HEK293 (cell line): Measurements from ENCODE around the gene ADK.

Experiments used
- CTCF ChIA-PET: fragments of 350-600 bp; formaldehyde crosslinking; extraction: SDS; loops from one replicate; lab custom pipeline; 2021; ENCODE audit warnings: antibody characterized with exemption; lab: Yijun Ruan, JAX
- POLR2A ChIA-PET: fragments of 300-600 bp; formaldehyde crosslinking; extraction: SDS; loops from one replicate; lab custom pipeline; 2020; ENCODE audit warnings: antibody characterized with exemption, inconsistent platforms; lab: Yijun Ruan, JAX
- H3K27ac ChIP-seq: fragments of 200-500 bp; sonication (Bioruptor generic); 2 replicates; pipeline ENCODE4 v1.5.1; 2014; ENCODE audit warnings: low read depth, low read length, control low read depth, inconsistent platforms; ENCODE audit errors: extremely low read depth
- H3K36me3 ChIP-seq, 2 experiments: fragments of 200-500 bp in 1 of 2; sonication (Bioruptor generic) in 1 of 2; 1 replicate in 1 of 2; 2 replicates in 1 of 2; pipeline ENCODE4 v1.5.1; 2014 to 2017; ENCODE audit warnings: inconsistent platforms in 2 of 2, low read length in 2 of 2; ENCODE audit not compliant: control insufficient read depth in 2 of 2, insufficient read depth in 1 of 2
- H3K4me1 ChIP-seq: fragments of 200-500 bp; sonication (Bioruptor generic); 2 replicates; pipeline ENCODE4 v1.5.1; 2014; ENCODE audit warnings: mild to moderate bottlenecking, low read length, inconsistent platforms; ENCODE audit not compliant: control insufficient read depth, insufficient read depth
- H3K4me3 ChIP-seq: 2 replicates; pipeline ENCODE4 v1.5.1; 2011; ENCODE audit warnings: low read depth, mild to moderate bottlenecking, control low read depth, low read length, moderate library complexity
- H3K9me3 ChIP-seq: fragments of 200-500 bp; sonication (Bioruptor generic); 2 replicates; pipeline ENCODE4 v1.5.1; 2014; ENCODE audit warnings: low read depth, low read length, inconsistent platforms; ENCODE audit not compliant: control insufficient read depth, insufficient read depth
- HOXA7 ChIP-seq: sonication (generic); formaldehyde crosslinking; IDR thresholded peaks from 2 replicates; pipeline ENCODE4 v1.8.1; 2022; ENCODE audit warnings: missing genetic modification reagents, borderline replicate concordance
- KLF7 ChIP-seq: fragments of 450-650 bp; formaldehyde crosslinking; IDR thresholded peaks from 2 replicates; pipeline ENCODE4 v1.5.1; 2016; ENCODE audit warnings: missing biosample characterization, missing genetic modification characterization, borderline replicate concordance
- OVOL3 ChIP-seq: fragments of 450-650 bp; formaldehyde crosslinking; IDR thresholded peaks from 2 replicates; pipeline ENCODE4 v1.5.1; 2016; ENCODE audit warnings: missing biosample characterization, missing genetic modification characterization
- REPIN1 ChIP-seq: fragments of 450-650 bp; formaldehyde crosslinking; IDR thresholded peaks from 2 replicates; pipeline ENCODE4 v1.5.1; 2017; ENCODE audit warnings: missing biosample characterization, missing genetic modification characterization, low read depth
- SP7 ChIP-seq: fragments of 450-650 bp; formaldehyde crosslinking; IDR thresholded peaks from 2 replicates; pipeline ENCODE4 v1.5.1; 2016; ENCODE audit warnings: missing biosample characterization, missing genetic modification characterization
- YY1 ChIP-seq: fragments of 450-650 bp; formaldehyde crosslinking; IDR thresholded peaks from 2 replicates; pipeline ENCODE4 v1.5.1; 2018; ENCODE audit warnings: missing biosample characterization, missing genetic modification characterization
- YY2 ChIP-seq: fragments of 450-650 bp; formaldehyde crosslinking; IDR thresholded peaks from 2 replicates; pipeline ENCODE4 v1.5.1; 2016; ENCODE audit warnings: missing biosample characterization, missing genetic modification characterization
- ZBTB20 ChIP-seq: fragments of 450-650 bp; formaldehyde crosslinking; IDR thresholded peaks from 2 replicates; pipeline ENCODE4 v1.5.1; 2016; ENCODE audit warnings: missing biosample characterization, missing genetic modification characterization
- ZBTB8A ChIP-seq: fragments of 450-650 bp; formaldehyde crosslinking; IDR thresholded peaks from 2 replicates; pipeline ENCODE4 v1.5.1; 2016; ENCODE audit warnings: missing biosample characterization, missing genetic modification characterization
- ZFP37 ChIP-seq: fragments of 450-650 bp; formaldehyde crosslinking; IDR thresholded peaks from 2 replicates; pipeline ENCODE4 v1.5.1; 2016; ENCODE audit warnings: missing biosample characterization, missing genetic modification characterization
- ZNF133 ChIP-seq: fragments of 450-650 bp; formaldehyde crosslinking; IDR thresholded peaks from 2 replicates; pipeline ENCODE4 v1.5.1; 2016; ENCODE audit warnings: missing biosample characterization, missing genetic modification characterization
- ZNF169 ChIP-seq: fragments of 450-650 bp; formaldehyde crosslinking; IDR thresholded peaks from 2 replicates; pipeline ENCODE4 v1.5.1; 2016; ENCODE audit warnings: missing biosample characterization, missing genetic modification characterization
- ZNF19 ChIP-seq: fragments of 450-650 bp; formaldehyde crosslinking; IDR thresholded peaks from 2 replicates; pipeline ENCODE4; 2016; ENCODE audit warnings: missing biosample characterization, missing genetic modification characterization, low read depth
- ZNF211 ChIP-seq: fragments of 450-650 bp; formaldehyde crosslinking; IDR thresholded peaks from 2 replicates; pipeline ENCODE4 v1.5.1; 2016; ENCODE audit warnings: low read depth, missing biosample characterization, missing genetic modification characterization
- ZNF24 ChIP-seq: fragments of 450-650 bp; formaldehyde crosslinking; IDR thresholded peaks from 2 replicates; pipeline ENCODE4 v1.5.1; 2016; ENCODE audit warnings: missing biosample characterization, missing genetic modification characterization
- ZNF423 ChIP-seq: fragments of 450-650 bp; formaldehyde crosslinking; IDR thresholded peaks from 2 replicates; pipeline ENCODE4 v1.5.1; 2016; ENCODE audit warnings: missing biosample characterization, missing genetic modification characterization
- ZNF544 ChIP-seq: fragments of 450-650 bp; formaldehyde crosslinking; IDR thresholded peaks from 2 replicates; pipeline ENCODE4 v1.5.0; 2017; ENCODE audit warnings: missing biosample characterization, missing genetic modification characterization
- ZNF548 ChIP-seq: fragments of 450-650 bp; formaldehyde crosslinking; IDR thresholded peaks from 2 replicates; pipeline ENCODE4 v1.5.1; 2016; ENCODE audit warnings: missing biosample characterization, missing genetic modification characterization
- ZNF610 ChIP-seq: fragments of 450-650 bp; formaldehyde crosslinking; IDR thresholded peaks from 2 replicates; pipeline ENCODE4 v1.5.1; 2016; ENCODE audit warnings: missing biosample characterization, missing genetic modification characterization, borderline replicate concordance
- ZNF707 ChIP-seq: fragments of 450-650 bp; formaldehyde crosslinking; IDR thresholded peaks from 2 replicates; pipeline ENCODE4 v1.5.1; 2016; ENCODE audit warnings: missing biosample characterization, missing genetic modification characterization
- TF ChIP-seq, protein P1 (sequence below): fragments of 450-650 bp; formaldehyde crosslinking; IDR thresholded peaks from 2 replicates; pipeline ENCODE4 v1.5.1; 2016; ENCODE audit warnings: missing biosample characterization, missing genetic modification characterization
- TF ChIP-seq, protein P2 (sequence below): fragments of 450-650 bp; formaldehyde crosslinking; IDR thresholded peaks from 2 replicates; pipeline ENCODE4 v1.5.1; 2017; ENCODE audit warnings: missing biosample characterization, missing genetic modification characterization
- TF ChIP-seq, protein P3 (sequence below): fragments of 450-650 bp; IDR thresholded peaks from 2 replicates; pipeline ENCODE4 v1.5.1; 2018; ENCODE audit warnings: missing biosample characterization, mild to moderate bottlenecking, missing genetic modification characterization
- TF ChIP-seq, protein P4 (sequence below): fragments of 450-650 bp; IDR thresholded peaks from 2 replicates; pipeline ENCODE4 v1.5.1; 2018; ENCODE audit warnings: missing biosample characterization, missing genetic modification characterization
- TF ChIP-seq, protein P5 (sequence below): fragments of 450-650 bp; formaldehyde crosslinking; IDR thresholded peaks from 2 replicates; pipeline ENCODE4 v1.5.1; 2016; ENCODE audit warnings: missing biosample characterization, missing genetic modification characterization

Gene ADK

DNA sequence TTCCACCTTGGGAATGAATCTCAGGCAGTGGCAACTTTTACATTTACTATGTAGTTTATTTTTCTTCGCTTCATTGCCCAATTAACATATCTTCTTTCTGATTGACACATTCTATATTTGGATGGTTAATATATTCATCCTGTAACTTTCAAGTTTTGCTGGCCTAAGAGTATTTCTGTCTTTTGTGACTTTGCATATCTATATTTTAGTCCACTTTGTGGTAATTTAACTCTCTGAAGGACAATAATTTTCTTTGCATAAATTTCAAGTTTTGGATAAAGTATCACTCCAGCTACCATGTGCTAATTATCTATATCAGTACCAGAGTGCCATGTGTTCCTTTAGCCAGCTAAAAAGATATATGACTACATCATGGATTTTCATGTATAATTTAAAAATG is 523.9 kb downstream of the ADK start:
- TF ChIP-seq ZNF169: no peak
- POLR2A ChIA-PET: no interaction called here

DNA sequence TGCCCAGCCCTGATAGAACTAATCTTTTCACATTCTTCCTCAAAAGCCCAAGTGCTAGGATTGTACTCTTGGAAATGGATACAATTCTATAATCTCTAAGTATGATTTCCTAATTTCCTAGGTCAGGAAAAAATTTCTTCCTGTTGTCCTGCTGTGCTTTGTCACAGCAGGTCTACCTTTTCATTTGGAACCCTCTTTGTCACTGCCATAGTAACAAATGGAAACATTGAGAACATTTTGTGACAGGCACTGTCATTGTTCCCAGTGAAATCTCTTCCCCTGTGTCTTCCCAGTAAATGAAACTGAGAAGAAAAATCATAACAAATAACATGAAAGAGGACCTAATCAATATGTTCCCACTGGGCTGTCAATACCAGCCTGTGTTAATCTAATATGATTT is 524.5 kb downstream of the ADK start:
- no peaks in the 10 kb centered on the region for H3K4me1 ChIP-seq
- TF ChIP-seq, protein P1, sequence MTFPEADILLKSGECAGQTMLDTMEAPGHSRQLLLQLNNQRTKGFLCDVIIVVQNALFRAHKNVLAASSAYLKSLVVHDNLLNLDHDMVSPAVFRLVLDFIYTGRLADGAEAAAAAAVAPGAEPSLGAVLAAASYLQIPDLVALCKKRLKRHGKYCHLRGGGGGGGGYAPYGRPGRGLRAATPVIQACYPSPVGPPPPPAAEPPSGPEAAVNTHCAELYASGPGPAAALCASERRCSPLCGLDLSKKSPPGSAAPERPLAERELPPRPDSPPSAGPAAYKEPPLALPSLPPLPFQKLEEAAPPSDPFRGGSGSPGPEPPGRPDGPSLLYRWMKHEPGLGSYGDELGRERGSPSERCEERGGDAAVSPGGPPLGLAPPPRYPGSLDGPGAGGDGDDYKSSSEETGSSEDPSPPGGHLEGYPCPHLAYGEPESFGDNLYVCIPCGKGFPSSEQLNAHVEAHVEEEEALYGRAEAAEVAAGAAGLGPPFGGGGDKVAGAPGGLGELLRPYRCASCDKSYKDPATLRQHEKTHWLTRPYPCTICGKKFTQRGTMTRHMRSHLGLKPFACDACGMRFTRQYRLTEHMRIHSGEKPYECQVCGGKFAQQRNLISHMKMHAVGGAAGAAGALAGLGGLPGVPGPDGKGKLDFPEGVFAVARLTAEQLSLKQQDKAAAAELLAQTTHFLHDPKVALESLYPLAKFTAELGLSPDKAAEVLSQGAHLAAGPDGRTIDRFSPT (tag by site-specific recombination): no peak
- TF ChIP-seq YY1 (tag by site-specific recombination) (no peak), ZNF133 (tag by site-specific recombination) (no peak), YY2 (tag by site-specific recombination) (no peak), REPIN1 (tag by site-specific recombination) (no peak), ZNF24 (tag by site-specific recombination) (no peak), ZBTB8A (no peak), ZNF707 (tag by site-specific recombination) (no peak), ZBTB20 (no peak), ZNF610 (tag by site-specific recombination) (no peak), KLF7 (no peak), ZNF19 (tag by site-specific recombination) (no peak), ZNF548 (no peak)
- TF ChIP-seq, protein P2, sequence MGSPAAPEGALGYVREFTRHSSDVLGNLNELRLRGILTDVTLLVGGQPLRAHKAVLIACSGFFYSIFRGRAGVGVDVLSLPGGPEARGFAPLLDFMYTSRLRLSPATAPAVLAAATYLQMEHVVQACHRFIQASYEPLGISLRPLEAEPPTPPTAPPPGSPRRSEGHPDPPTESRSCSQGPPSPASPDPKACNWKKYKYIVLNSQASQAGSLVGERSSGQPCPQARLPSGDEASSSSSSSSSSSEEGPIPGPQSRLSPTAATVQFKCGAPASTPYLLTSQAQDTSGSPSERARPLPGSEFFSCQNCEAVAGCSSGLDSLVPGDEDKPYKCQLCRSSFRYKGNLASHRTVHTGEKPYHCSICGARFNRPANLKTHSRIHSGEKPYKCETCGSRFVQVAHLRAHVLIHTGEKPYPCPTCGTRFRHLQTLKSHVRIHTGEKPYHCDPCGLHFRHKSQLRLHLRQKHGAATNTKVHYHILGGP (tag by site-specific recombination): no peak
- TF ChIP-seq, protein P3, sequence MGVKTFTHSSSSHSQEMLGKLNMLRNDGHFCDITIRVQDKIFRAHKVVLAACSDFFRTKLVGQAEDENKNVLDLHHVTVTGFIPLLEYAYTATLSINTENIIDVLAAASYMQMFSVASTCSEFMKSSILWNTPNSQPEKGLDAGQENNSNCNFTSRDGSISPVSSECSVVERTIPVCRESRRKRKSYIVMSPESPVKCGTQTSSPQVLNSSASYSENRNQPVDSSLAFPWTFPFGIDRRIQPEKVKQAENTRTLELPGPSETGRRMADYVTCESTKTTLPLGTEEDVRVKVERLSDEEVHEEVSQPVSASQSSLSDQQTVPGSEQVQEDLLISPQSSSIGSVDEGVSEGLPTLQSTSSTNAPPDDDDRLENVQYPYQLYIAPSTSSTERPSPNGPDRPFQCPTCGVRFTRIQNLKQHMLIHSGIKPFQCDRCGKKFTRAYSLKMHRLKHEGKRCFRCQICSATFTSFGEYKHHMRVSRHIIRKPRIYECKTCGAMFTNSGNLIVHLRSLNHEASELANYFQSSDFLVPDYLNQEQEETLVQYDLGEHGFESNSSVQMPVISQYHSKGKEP (tag by site-specific recombination): no peak
- TF ChIP-seq, protein P4, sequence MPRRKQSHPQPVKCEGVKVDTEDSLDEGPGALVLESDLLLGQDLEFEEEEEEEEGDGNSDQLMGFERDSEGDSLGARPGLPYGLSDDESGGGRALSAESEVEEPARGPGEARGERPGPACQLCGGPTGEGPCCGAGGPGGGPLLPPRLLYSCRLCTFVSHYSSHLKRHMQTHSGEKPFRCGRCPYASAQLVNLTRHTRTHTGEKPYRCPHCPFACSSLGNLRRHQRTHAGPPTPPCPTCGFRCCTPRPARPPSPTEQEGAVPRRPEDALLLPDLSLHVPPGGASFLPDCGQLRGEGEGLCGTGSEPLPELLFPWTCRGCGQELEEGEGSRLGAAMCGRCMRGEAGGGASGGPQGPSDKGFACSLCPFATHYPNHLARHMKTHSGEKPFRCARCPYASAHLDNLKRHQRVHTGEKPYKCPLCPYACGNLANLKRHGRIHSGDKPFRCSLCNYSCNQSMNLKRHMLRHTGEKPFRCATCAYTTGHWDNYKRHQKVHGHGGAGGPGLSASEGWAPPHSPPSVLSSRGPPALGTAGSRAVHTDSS (tag by site-specific recombination): no peak
- no peak overlapping the region for H3K27ac ChIP-seq
- no peaks in the 10 kb centered on the region for H3K9me3 ChIP-seq
- ChIA-PET CTCF (no interaction called here), POLR2A (no interaction called here)
- H3K36me3 ChIP-seq: peaks cover 0 to 13% of the 10 kb centered on the region in 2 experiments; a peak in 1 of 3 replicates
- H3K4me3 ChIP-seq: no peak overlapping the region

More for the DNA sequence above, 523.9 kb downstream of the ADK start:
- H3K4me1 ChIP-seq: no peaks in the 10 kb centered on the region
- no peak overlapping the region for H3K27ac ChIP-seq
- H3K4me3 ChIP-seq: no peak overlapping the region
- CTCF ChIA-PET: no interaction called here
- H3K36me3 ChIP-seq: peaks cover 0 to 13% of the 10 kb centered on the region in 2 experiments; a peak in 1 of 3 replicates
- H3K9me3 ChIP-seq: no peaks in the 10 kb centered on the region

DNA sequence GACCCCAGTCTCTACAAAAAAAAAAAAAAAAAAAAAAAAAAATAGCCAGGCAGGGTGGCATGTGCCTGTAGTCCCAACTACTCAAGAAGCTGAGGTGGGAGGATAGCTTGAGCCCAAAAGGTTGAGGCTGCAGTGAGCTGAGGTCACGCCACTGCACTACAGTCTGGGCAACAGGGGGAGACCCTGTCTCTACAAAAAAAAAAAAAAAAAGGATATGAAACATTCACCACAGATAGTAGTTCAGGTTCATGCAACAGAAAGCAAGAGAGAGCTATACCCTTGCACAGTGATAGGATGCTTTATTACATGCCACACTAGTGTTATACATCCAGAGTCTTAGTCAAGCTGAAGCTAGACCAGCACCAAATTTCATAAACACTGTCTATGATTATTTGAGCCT is 526.9 kb downstream of the ADK start:
- POLR2A ChIA-PET: no interaction called here
- no peak overlapping the region for H3K4me3 ChIP-seq
- no peaks in the 10 kb centered on the region for H3K4me1 ChIP-seq
- H3K36me3 ChIP-seq: peaks cover 0 to 13% of the 10 kb centered on the region in 2 experiments; a peak in 1 of 3 replicates
- no peak overlapping the region for H3K27ac ChIP-seq
- TF ChIP-seq ZNF133 (tag by site-specific recombination): no peak
- no peak for TF ChIP-seq ZFP37 (tag by site-specific recombination)
- no peak for TF ChIP-seq HOXA7 (CRISPR knock-in tag)
- TF ChIP-seq ZNF211 (tag by site-specific recombination): no peak
- TF ChIP-seq ZNF544: no peak
- no peak for TF ChIP-seq OVOL3
- TF ChIP-seq SP7 (tag by site-specific recombination): no peak
- no peak for TF ChIP-seq ZNF610 (tag by site-specific recombination)
- no peak for TF ChIP-seq ZNF423 (tag by site-specific recombination)
- TF ChIP-seq, protein P5, sequence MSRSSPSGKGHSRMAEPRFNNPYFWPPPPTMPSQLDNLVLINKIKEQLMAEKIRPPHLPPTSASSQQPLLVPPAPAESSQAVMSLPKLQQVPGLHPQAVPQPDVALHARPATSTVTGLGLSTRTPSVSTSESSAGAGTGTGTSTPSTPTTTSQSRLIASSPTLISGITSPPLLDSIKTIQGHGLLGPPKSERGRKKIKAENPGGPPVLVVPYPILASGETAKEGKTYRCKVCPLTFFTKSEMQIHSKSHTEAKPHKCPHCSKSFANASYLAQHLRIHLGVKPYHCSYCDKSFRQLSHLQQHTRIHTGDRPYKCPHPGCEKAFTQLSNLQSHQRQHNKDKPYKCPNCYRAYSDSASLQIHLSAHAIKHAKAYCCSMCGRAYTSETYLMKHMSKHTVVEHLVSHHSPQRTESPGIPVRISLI (tag by site-specific recombination): no peak
- no peaks in the 10 kb centered on the region for H3K9me3 ChIP-seq
- CTCF ChIA-PET: no interaction called here
